ENCODE data around the gene ABCC1. TPM values are rescaled to one million over a fixed set of nuclear protein-coding genes. Genes with fewer than 3 reads are reported as not detected.

The ABCC1 gene
- total and polyA plus RNA-seq, 2 experiments from 2014 or later, result 7.0 to 9.3 TPM

- Histone ChIP-seq H3K4me3 (no peak overlapping the region), H3K27ac (no peak overlapping the region), H3K27me3 (no peaks in the 10 kb centered on the region), H3K4me1 (ENCODE audit: insufficient read depth) (no peaks in the 10 kb centered on the region), H3K79me2 (no peaks in the 10 kb centered on the region), H3K4me2 (no peak overlapping the region), H3K36me3 (replicated peaks; ENCODE audit: insufficient read depth, low read depth) (no peaks in the 10 kb centered on the region), H2AFZ (no peak overlapping the region), H4K20me1 (ENCODE audit: insufficient read depth, poor library complexity, severe bottlenecking) (no peaks in the 10 kb centered on the region), H3K9me3 (ENCODE audit: low read depth) (no peaks in the 10 kb centered on the region), H3K9me2 (replicated peaks; ENCODE audit: insufficient read depth) (no peaks in the 10 kb centered on the region)
- 91% methylated on average over 8 of the region's 8 CpGs for WGBS (ENCODE audit: low lambda C conversion rate, missing lambda C conversion rate)
- TF ChIP-seq EZH2 (IDR thresholded peaks at IDR 0.05; ENCODE audit: borderline replicate concordance), result no peak
- no peak for TF ChIP-seq EZH2phosphoT487 (IDR thresholded peaks at IDR 0.05; ENCODE audit: low read depth, severe bottlenecking, unreplicated experiment)
- no peak for TF ChIP-seq CTCF (IDR thresholded peaks at IDR 0.05; ENCODE audit: poor library complexity)
- no peak for DNase-seq (ENCODE audit: low spot score)
Measured at GRCh38 chr16:16036359-16036792, 87.0 kb downstream of the ABCC1 start.

- no peak for DNase-seq (ENCODE audit: low spot score)
- Histone ChIP-seq H3K4me1 (ENCODE audit: insufficient read depth) (no peaks in the 10 kb centered on the region), H3K79me2 (no peaks in the 10 kb centered on the region), H3K27ac (no peak overlapping the region), H3K9me2 (replicated peaks; ENCODE audit: insufficient read depth) (no peaks in the 10 kb centered on the region), H3K4me3 (no peak overlapping the region), H3K36me3 (replicated peaks; ENCODE audit: insufficient read depth, low read depth) (no peaks in the 10 kb centered on the region), H3K9me3 (ENCODE audit: low read depth) (no peaks in the 10 kb centered on the region), H4K20me1 (ENCODE audit: insufficient read depth, poor library complexity, severe bottlenecking) (no peaks in the 10 kb centered on the region), H2AFZ (no peak overlapping the region), H3K4me2 (no peak overlapping the region), H3K27me3 (no peaks in the 10 kb centered on the region)
- TF ChIP-seq EZH2 (IDR thresholded peaks at IDR 0.05; ENCODE audit: borderline replicate concordance) (no peak), EZH2phosphoT487 (IDR thresholded peaks at IDR 0.05; ENCODE audit: low read depth, severe bottlenecking, unreplicated experiment) (no peak), CTCF (IDR thresholded peaks at IDR 0.05; ENCODE audit: poor library complexity) (no peak)
- 96% methylated on average over 11 of the region's 11 CpGs for WGBS (ENCODE audit: low lambda C conversion rate, missing lambda C conversion rate)
Measured at GRCh38 chr16:16037521-16037920, 88.1 kb downstream of the ABCC1 start.

GRCh38 chr16:16037970-16038369 is 88.6 kb downstream of the ABCC1 start:
- TF ChIP-seq EZH2phosphoT487 (IDR thresholded peaks at IDR 0.05; ENCODE audit: low read depth, severe bottlenecking, unreplicated experiment) (no peak), CTCF (IDR thresholded peaks at IDR 0.05; ENCODE audit: poor library complexity) (no peak), EZH2 (IDR thresholded peaks at IDR 0.05; ENCODE audit: borderline replicate concordance) (no peak)
- WGBS (ENCODE audit: low lambda C conversion rate, missing lambda C conversion rate), result 94% methylated on average over 1 of the region's 1 CpG
- Histone ChIP-seq H3K4me3 (no peak overlapping the region), H4K20me1 (ENCODE audit: insufficient read depth, poor library complexity, severe bottlenecking) (no peaks in the 10 kb centered on the region), H2AFZ (no peak overlapping the region), H3K9me2 (replicated peaks; ENCODE audit: insufficient read depth) (no peaks in the 10 kb centered on the region), H3K36me3 (replicated peaks; ENCODE audit: insufficient read depth, low read depth) (no peaks in the 10 kb centered on the region), H3K4me1 (ENCODE audit: insufficient read depth) (no peaks in the 10 kb centered on the region), H3K79me2 (no peaks in the 10 kb centered on the region), H3K4me2 (no peak overlapping the region), H3K9me3 (ENCODE audit: low read depth) (no peaks in the 10 kb centered on the region), H3K27ac (no peak overlapping the region), H3K27me3 (no peaks in the 10 kb centered on the region)
- DNase-seq (ENCODE audit: low spot score), result no peak

- Histone ChIP-seq H3K36me3 (replicated peaks; ENCODE audit: insufficient read depth, low read depth) (no peaks in the 10 kb centered on the region), H3K27ac (no peak overlapping the region), H3K4me2 (no peak overlapping the region), H3K9me2 (replicated peaks; ENCODE audit: insufficient read depth) (no peaks in the 10 kb centered on the region), H3K79me2 (no peaks in the 10 kb centered on the region), H4K20me1 (ENCODE audit: insufficient read depth, poor library complexity, severe bottlenecking) (no peaks in the 10 kb centered on the region), H3K9me3 (ENCODE audit: low read depth) (no peaks in the 10 kb centered on the region), H3K4me1 (ENCODE audit: insufficient read depth) (no peaks in the 10 kb centered on the region), H3K4me3 (no peak overlapping the region), H2AFZ (no peak overlapping the region), H3K27me3 (no peaks in the 10 kb centered on the region)
- TF ChIP-seq CTCF (IDR thresholded peaks at IDR 0.05; ENCODE audit: poor library complexity), result no peak
- TF ChIP-seq EZH2 (IDR thresholded peaks at IDR 0.05; ENCODE audit: borderline replicate concordance), result no peak
- no peak for TF ChIP-seq EZH2phosphoT487 (IDR thresholded peaks at IDR 0.05; ENCODE audit: low read depth, severe bottlenecking, unreplicated experiment)
- WGBS (ENCODE audit: low lambda C conversion rate, missing lambda C conversion rate), result 84% methylated on average over 6 of the region's 6 CpGs
- no peak for DNase-seq (ENCODE audit: low spot score)
Measured at GRCh38 chr16:16038950-16039349, 89.5 kb downstream of the ABCC1 start.
